NOMO-1 treated with DMSO at 0.1 percent for 48 hours (cell line): ENCODE results near the gene MTA1.

Source experiments
- DNase-seq: peaks from one replicate; lab custom pipeline; 2025; ENCODE audit not compliant: unreplicated experiment; lab: John Stamatoyannopoulos, UW

MTA1 gene

GRCh38 chr14:105474483-105475268, 55.0 kb downstream of the MTA1 start, which contains the start of gene CRIP2:
TSS of gene CRIP2 (plus strand) at chr14:105474821. CDS start at chr14:105474863, 42 bp downstream.
- no peak for DNase-seq

GRCh38 chr14:105475269-105476096, 55.9 kb downstream of the MTA1 start:
- DNase-seq, result no peak

GRCh38 chr14:105476097-105476830, 56.6 kb downstream of the MTA1 start:
- DNase-seq, result no peak

GRCh38 chr14:105476831-105477659, 57.4 kb downstream of the MTA1 start:
- DNase-seq, result no peak

GRCh38 chr14:105477660-105478397, 58.2 kb downstream of the MTA1 start:
- peak; percentile 35 for DNase-seq

- DNase-seq, result no peak
These were observed 59.0 kb downstream of the MTA1 start for GRCh38 chr14:105478398-105479251.

GRCh38 chr14:105479431-105480158, 60.0 kb downstream of the MTA1 start:
- DNase-seq, result no peak

GRCh38 chr14:105480199-105480746, 60.6 kb downstream of the MTA1 start:
- DNase-seq, result no peak

GRCh38 chr14:105480807-105481801, 61.5 kb downstream of the MTA1 start:
- peak; percentile 83 for DNase-seq

- DNase-seq, result peak; percentile 96
These were observed 62.3 kb downstream of the MTA1 start for GRCh38 chr14:105481886-105482457.

- DNase-seq, result no peak
These were observed 63.0 kb downstream of the MTA1 start for GRCh38 chr14:105482486-105483110.

GRCh38 chr14:105483300-105484068, 63.9 kb downstream of the MTA1 start:
- no peak for DNase-seq

GRCh38 chr14:105484069-105484996, 64.7 kb downstream of the MTA1 start:
- no peak for DNase-seq

GRCh38 chr14:105484997-105485393, 65.4 kb downstream of the MTA1 start:
- no peak for DNase-seq
